ENCODE results near the gene USP49.
A peak's percentile ranks its signal among the peaks of the same experiment; 100 is the strongest.

The USP49 gene

DNA sequence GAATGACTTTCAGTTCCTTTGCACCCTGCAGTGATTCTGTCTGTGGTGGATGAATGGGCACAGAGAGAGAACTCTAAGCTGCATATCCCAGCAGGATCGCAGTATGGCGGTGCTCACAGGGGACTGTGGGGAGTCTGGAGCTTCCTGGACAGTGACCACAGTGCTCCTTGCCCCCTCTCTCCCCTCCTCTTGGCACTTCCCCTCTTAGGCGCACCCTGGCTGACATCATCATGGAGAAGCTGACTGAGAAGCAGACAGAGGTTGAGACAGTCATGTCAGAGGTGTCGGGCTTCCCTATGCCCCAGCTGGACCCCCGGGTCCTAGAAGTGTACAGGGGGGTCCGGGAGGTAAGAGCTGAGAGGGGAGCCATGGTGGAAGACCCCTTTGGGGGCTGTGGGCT, 34.7 kb upstream of the USP49 start:
- no peak for DNase-seq (ENCODE audit: low read depth in 2 of 2)

DNA sequence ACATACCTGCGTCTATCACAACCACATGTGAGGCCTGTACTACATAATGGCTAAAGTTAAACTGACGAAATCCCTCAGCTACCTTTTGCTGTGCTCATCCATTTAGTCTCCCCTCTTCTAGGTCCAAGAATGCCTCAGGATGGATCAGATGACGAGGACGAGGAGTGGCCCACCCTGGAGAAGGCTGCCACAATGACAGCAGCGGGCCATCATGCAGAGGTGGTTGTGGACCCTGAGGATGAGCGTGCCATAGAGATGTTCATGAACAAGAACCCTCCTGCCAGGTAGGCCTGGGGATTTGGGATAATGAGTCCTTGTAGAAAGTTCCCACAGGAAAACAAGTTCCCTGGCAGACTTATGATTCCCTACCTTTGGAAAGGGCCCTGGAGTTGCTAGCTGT, 32.1 kb upstream of the USP49 start:
- DNase-seq (ENCODE audit: low read depth in 2 of 2), result no peak

DNA sequence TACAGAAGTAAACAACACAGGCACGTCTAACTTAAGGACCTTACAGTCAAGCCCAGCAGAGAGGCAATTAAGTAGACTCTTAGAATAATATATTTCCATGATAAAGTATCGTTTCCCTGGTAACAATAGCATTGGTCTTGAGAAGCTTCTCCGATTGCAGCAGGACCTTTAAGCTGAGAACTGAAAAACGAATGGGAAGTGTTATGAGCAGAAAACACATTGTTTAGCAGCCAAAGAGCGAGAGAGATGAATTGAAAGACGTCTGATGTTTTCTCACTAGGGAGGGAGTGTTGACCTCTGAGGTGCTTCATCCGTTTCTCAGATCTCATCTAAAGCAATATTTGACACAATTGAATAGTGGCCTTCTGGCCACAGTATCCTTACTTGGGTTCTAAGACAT, 27.0 kb upstream of the USP49 start:
- DNase-seq (ENCODE audit: low read depth in 2 of 2), result no peak

DNA sequence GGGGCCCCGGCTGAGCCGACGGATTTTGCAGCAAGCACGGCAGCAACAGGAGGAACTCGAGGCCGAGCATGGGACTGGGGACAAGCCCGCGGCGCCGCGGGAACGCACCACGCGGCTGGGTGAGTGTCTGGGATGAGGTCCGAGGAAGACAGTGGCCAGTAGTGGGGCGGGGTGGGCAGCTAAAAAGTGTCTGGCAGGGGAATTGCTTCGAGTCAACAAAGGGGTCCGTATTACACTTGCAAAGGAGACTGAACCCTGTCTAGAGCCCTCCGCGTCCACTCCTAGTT, 26.5 kb upstream of the USP49 start:
- no peak for DNase-seq (ENCODE audit: low read depth in 2 of 2)

DNA sequence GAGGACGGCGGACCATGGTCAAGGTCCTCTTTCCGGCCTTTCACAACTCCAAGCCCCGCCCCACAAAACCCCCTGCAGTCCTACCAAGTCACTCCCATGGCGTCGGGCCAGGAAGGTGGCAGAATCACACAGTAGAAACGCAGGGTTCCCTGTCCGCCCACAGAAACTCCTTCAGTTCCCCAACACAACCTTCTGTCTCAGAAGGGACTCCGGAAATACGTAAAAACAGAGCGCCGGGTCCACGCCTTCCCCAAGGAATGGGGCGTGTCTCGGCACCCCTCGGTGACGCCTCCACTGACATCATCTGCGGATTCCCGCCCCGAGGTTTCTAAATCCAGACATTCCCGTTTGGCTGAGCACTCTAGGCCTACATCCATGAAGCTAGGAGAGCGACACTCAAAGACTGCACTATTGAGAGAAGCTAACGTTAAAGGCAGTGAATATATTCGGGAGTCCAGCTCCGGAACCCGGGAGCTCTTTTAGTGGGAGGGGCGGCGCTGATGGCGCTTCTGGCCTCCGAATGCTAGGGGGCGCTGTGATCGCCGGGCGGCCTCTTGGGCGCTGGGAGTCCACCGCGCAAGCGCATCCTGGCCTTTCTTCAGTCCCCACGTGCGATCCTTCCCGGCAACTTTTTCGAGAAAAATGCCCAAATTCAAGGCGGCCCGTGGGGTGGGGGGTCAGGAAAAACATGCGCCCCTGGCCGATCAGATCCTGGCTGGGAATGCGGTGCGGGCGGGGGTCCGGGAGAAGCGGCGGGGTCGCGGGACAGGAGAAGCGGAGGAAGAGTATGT, 25.9 kb upstream of the USP49 start, which contains the start of the genes BYSL and MED20:
Gene BYSL, plus strand, starts transcription at position 579 of the 791 bp plus-strand sequence. Its CDS starts 64 bp downstream, at position 643.
Gene MED20, minus strand, starts transcription at position 219 of the 791 bp plus-strand sequence. Its CDS starts 121 bp downstream, at position 98.
- peak; percentile 85 for DNase-seq (ENCODE audit: low read depth in 2 of 2)

DNA sequence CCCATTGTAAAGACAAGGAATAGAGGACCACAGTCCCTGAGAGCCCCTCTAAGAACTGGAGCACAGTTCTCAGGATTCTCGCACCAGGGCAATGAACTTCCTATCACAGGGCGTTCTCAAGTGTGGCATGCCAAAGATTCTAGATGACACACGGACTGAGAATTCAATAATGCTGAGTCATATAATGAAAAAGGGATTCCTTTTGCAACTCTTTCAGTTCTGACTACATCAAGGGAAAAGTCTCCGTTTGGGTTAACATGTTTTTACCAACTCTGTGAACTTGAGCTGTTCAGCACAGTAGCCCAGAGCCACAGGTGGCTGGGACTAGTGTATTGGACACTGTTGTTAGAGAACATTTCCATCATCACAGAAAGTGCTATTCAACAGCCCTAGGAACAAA, 22.4 kb upstream of the USP49 start:
- no peak for DNase-seq (ENCODE audit: low read depth in 2 of 2)

DNA sequence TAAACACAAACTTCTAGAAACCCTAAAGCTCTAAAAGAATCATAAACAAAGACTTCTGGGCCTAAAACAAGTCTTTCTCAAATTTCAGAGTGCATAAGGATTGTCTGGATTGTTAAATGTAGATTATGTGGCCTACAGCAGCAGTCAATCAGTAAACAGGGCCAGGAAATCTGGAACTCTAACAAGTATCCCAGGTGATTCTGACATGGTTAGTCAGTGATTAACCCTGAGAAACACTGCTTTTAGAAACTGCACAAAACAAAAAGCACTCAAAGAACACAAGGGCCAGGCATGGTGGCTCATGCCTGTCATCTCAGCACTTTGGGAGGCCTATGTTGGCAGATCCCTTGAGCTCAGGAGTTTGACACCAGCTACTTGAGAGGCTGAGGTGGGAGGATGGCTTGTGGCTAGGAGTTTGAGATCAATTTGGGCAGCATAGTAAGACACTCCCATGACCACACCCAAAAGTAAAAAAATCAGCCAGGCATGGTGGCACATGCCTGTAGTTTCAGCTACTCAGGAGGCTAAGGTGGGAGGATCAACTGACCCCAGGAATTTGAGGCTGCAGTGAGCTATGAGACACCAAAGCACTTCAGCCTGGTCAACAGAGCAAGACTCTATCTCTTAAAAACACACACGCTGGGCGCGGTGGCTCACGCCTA, 19.8 kb upstream of the USP49 start:
- no peak for DNase-seq (ENCODE audit: low read depth in 2 of 2)

DNA sequence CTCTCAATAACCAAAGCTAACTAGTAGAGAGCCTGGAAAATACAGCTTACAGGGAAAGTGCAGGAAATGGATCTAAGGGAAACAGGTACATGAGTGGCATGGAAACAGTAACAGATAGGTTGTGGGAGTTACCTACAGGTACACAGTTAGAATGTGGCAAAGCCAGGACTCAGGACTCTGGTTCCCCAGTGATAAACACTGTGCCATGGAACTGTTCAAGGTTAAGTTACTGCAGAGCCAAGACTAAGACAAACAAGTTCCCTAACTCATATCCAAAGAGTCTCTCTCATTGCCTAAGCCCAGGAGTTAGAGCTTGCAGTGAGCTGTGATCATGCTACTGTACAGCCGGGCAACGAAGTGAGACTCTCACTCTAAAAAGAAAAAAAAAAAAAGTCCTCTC, 19.2 kb upstream of the USP49 start:
- no peak for DNase-seq (ENCODE audit: low read depth in 2 of 2)

DNA sequence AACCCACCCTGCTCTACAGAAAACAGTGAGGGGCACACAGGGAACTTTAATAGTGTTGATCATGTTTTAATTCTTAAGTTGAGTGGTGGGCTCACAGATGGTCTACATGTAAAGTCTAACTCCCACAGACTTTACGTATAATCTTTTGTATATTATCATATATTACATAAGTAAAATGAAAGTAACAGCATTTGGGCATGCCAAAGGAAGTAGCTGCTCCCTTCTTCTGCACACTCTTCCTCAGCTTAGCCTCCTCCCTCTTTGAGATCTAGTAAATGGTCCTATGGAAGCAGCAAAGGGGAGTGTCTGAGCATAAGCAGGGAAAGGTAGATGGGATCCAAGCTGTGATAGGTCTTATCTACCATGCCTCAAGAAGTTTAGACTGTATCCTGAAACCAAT, 14.6 kb upstream of the USP49 start:
- no peak for DNase-seq (ENCODE audit: low read depth in 2 of 2)

DNA sequence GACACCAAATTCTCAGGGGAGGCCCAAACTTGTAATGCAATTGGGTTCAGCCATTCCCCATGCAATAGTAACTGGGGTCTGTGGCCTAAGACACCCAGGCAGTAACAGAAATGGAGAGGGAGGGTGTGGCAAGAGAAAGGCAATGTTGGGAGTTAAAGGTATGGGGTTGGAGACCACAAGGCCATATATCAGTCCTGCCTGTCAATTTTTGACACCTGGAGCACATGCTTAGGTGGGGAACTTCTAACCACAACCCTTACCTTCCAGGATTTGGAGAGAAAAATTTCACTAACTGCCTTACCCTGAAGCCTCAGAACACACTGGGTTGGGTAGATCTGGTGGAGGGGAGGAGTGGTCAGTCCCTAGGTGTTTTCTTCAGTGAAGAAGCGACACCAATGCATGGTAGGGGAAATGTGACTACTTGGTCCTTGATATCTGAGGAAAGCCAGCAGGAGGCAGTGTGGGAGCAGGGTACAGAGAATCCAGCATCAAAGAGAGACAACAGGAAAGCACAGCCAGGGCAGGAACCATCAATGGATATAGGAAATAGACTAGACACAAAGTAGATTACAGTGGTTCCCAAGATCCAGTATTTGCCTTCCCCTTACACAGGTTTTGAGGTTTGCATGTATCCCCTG, 6.8 kb upstream of the USP49 start:
- peak in 1 of 2 donors; percentile 18 for DNase-seq (ENCODE audit: low read depth in 2 of 2)

DNA sequence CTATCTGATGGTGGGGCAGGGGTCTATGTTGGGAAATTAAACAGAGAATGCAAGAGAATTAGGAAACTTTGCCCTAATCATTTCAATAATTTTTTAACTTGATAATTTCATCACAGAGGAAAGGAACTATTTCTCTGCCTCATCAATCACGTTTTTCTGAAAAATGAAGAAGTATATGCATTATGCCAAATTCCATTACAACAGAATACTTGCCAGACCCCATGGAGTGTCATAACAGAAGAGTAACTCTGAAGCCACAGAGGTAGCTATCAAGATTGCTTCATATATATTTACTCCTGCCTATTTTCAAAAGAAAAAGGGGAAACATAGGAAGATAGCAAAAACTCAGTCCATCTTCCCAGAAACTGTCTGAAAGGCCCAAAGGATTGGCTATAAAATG, 5.7 kb upstream of the USP49 start:
- DNase-seq (ENCODE audit: low read depth in 2 of 2), result no peak

DNA sequence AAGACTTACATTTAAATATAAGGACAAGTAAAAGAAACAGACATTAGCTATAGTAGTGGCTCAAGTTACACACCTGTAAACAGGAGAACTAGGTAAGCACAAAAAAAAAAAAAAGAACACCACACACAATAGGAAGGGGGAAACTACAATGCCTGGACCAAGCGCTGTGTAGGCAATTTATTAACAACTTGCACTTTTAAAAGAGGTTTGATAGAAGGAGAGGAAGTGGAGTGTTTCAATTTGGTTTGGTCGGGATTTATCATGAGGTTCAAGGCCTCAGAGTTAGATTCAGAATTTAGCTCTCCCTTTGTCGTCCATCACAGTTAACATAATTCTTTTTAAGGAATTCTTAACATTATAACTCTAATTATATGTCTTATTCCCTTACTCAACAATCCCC, 1.1 kb upstream of the USP49 start:
- DNase-seq (ENCODE audit: low read depth in 2 of 2), result no peak

DNA sequence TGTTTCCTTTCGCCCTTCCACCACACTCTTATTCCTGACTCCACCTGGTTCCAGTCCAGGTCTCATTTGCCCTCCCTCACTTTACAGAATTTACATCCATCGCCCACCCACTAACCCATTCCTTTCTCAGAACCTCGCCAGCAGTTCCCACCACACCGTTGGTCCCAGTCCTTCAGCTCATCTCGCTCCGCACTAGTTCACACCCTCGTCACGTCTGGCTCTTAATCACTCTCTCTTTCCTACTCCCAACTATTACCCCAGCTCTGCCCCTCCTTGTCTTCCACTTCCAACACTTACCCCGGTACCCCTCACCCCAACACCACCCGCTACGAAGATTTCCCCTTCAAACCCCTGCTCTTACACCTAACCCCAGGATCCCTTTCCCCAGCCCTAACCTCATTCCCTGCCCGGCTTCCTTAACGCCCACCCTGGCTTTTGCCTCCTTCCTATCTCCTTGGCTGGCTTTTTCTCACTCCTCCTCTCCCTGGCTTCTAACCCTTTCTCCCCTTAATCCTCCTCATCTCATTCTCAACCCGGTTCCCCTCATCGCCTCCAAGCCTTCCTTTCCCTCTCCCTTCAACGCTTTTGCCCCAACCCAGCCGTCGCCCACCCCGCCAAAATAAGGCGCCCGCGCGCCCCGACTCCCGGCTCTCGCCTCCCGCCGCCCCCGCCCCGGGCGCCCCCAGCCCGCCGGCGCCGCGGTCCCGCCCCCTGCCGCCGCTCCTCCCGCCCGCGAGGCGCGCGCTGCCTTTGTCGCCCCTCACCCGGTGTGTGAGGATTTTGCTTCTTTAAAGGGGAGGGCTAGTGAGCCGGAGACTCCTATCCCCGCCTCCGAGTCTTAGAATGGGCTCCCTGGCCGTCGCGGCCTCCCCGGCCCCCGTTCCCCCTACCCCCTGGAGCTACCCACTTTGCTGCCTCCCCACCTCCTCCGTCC, 542 bp downstream of the USP49 start:
- peak in 1 of 2 donors; percentile 4 for DNase-seq (ENCODE audit: low read depth in 2 of 2)

DNA sequence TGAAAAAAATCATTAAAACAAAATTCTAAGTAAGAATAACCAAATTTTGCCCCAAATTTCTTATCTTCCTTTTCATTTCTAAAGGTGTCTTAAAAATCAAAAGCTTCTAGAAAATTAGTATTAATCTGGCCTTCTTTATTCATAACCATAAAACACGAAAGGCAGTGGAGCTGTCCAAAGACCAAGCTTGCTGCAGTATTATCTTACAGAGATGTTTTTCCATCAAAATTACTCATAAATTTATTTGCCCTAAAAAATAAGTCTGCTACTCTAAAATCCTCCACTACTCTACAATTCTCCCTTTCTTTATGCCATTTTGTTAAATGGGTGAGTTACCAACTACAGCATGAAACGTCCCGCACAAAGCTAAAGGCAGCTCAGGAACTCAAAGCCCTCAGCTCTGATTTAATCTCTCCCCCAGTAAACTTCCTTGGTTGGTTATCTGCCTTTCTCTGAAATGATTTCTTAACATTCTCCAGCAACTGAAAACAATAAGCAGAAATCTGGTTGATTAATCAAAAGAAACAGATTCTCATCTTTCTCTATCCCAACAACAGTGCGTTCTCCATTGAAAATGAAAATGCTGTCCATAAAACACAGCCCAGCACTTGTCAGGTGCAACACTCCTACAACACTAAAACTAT, 2.1 kb downstream of the USP49 start:
- DNase-seq (ENCODE audit: low read depth in 2 of 2), result no peak

DNA sequence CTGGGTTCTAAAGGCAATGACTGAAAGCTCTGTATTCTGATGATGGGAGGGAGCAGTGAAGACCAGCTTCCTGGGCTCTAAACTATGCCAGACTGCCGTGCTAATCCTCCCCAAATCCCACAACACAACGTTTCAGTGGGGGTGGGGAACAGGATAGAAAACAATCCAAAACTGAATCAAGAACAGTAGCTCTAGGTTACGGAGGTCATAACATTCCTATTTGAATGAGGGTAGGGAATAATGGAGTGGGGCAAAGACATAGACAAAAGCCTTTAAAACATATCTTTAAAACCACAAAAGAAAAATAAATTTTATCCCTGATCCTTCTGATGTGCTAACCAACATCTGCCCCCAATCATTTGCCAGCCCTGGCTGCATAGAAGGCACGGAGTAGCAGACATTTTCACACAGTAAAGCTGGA, 7.8 kb downstream of the USP49 start:
- DNase-seq (ENCODE audit: low read depth in 2 of 2), result no peak

DNA sequence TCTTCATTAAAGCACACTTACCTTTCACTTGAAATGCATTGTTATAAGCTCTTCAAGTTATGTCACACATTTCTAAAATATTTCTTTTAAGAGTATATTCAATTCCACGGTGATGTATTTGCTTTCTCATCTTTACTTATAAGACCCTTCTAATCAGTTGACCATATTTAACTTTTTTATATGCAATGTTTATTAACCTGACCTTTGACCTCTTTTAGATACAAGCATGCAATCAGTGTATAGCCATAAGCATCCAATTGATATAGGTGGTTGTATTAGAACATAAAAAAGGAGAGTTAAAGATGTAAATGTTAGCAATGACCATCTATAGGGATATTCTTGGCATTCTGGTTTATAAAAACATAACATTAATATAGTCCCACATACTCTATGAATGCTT, 9.2 kb downstream of the USP49 start:
- no peak for DNase-seq (ENCODE audit: low read depth in 2 of 2)

DNA sequence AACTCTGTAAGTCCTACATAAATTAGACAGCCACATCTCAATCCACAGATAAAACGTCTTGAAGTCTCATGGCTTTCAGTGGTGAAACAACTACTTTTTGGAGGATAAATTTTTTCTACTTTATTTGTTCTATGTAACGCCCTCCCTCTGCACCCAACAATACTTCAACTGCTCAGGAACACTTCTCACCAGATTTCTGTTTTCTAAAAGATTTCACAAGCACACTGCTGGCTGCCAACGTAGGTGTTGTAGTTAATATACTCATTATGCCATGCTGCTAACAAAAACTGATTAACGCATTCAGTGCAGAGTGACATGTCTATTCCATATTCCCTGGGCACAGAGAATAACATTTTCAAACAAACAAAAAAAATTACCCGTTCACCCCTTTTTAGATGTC, 10.2 kb downstream of the USP49 start:
- no peak for DNase-seq (ENCODE audit: low read depth in 2 of 2)

DNA sequence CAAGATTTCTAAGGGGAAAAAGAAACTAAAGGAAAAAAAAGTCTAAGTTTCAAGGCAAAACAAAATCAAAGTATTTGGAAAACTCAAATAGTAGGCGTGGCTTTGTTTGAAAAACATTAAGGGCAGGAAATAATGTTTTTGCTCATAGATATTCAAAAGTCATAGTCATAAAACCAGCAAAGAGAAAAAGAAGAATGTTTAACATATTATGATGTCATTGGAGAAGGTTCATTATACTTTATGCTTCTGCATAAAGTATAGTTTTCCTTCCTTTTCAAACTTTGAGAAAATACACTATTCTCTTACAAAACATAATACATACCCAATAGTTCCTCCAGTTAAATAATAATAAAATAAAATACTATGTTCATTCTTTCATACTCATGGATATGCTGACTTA, 13.7 kb downstream of the USP49 start:
- DNase-seq (ENCODE audit: low read depth in 2 of 2), result no peak

DNA sequence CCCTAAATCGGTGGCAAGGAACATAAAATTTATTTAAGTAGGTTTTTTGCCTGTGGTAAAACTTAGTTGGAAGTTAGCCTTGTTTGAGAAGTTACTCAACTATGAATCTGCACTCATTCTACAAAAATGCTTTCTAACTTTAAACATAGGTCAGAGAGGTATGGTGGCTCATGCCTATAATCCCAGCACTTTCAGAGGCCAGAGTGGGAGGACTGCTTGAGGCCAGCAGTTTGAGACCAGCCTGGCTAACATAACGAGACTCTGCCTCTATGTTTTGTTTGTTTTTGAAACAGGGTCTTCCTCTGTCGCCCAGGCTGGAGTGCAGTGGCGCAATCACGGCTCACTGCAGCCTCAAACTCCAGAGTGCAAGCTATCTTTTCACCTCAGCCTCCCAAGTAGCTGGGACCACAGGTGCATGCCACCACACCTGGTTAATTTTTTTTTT, 16.2 kb downstream of the USP49 start:
- DNase-seq (ENCODE audit: low read depth in 2 of 2), result no peak

DNA sequence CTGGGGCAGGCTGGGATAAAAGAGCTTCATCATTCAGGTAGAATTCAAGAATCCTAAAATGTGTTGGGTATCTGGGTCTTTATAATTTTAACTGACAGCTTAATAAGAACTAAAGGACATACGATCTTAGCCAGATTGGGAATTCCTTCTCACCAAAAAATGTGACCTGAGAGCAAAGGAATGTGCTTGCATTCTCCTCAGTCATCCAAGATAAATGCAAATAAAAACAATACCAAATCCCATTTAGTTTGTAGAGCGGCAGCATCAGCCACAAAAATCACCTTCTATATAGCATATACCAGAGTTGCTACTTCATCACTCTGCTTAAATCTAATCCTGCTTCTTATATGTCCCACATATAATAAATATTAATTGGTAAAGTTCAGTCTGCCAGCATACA, 16.9 kb downstream of the USP49 start:
- DNase-seq (ENCODE audit: low read depth in 2 of 2), result no peak

DNA sequence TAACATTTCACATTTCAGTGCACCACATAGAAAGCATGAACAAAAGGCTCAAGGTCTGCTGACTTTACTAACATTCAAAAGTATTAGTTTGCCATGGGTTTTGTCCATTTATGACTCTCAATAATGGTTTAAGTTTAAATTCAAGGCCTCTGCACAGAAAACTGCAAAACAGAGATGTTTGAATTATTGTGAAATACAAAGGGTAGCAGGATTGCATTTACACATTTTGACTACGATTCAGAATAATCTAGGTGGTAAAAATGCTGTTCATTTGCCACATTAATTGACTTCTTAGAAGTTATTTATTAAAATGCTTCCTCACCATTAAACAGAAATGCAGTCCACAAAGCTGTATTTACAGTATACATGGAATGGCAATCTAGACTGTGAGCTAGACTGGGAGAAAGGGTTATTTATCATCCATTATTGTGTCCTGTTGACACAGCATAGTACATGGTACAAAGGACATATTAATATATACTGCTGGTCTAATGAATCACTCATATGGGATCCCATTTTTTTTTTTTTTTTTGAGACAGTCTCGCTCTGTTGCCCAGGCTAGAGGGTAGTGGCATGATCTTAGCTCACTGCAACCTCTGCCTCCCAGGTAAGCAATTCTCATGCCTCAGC, 18.0 kb downstream of the USP49 start:
- no peak for DNase-seq (ENCODE audit: low read depth in 2 of 2)

Data from stimulated activated CD8-positive, alpha-beta memory T cell treated with anti-CD3 and anti-CD28 coated beads, Interleukin-15, amount 100 ng/mL, for 48 hours (primary cell).